ENCODE data around the gene NCKAP5.

Gene NCKAP5

DNA sequence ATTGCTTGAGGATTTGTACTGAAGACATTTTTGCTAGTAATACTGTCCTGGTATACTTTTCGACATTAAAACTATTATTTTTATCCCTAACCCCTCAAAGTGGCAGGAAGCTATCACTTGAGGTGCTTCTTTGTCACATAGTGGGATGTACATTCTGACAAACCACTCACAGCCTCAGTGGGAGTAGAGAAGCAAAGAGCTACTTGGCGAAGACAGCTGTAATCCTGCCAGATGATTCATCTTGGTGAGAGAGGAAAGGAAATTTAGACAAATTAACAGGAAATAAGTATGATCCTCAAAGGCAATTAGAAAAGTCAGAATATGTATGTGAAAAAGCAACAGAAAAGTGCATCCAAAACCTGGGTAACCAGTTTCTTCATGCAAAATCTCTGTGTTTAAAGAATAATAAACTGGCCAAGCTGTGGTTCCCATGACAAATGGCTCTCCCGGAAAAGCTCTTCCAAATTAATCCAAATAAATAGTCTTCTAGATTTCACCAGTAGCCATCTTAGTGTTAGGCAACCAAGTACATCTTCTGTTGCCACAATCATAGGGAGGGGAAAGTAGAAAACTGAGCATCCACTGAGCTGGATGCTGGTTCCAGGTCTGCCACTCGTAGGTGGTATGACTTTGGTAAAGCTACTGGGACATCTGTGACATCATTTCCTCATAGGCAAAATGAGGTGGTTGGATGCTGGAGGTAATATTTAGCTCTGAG is 590.3 kb downstream of the NCKAP5 start:
- no peak for DNase-seq
- Histone ChIP-seq H3K9me3 (ENCODE audit: insufficient read depth, low read length, severe bottlenecking) (no peaks in the 10 kb centered on the region), H3K27me3 (ENCODE audit: insufficient read depth, low read length, poor library complexity) (peaks cover 5% of the 10 kb centered on the region), H3K4me3 (ENCODE audit: low read depth in 1 of 2, low read length in 2 of 2) (no peak overlapping the region), H2AFZ (ENCODE audit: low read depth, low read length) (no peak overlapping the region), H3K4me1 (ENCODE audit: insufficient read depth, low read length) (no peaks in the 10 kb centered on the region), H3K4me2 (ENCODE audit: insufficient read depth, low read length) (no peak overlapping the region), H3K27ac (ENCODE audit: low read length) (no peak overlapping the region), H3K9ac (ENCODE audit: low read depth, low read length) (no peak overlapping the region), H4K20me1 (ENCODE audit: insufficient read depth, low read length) (no peaks in the 10 kb centered on the region), H3K79me2 (ENCODE audit: insufficient read depth, low read length) (no peaks in the 10 kb centered on the region), H3K36me3 (ENCODE audit: insufficient read depth, low read length) (no peaks in the 10 kb centered on the region)
- TF ChIP-seq EZH2 (IDR thresholded peaks at IDR 0.05; ENCODE audit: borderline replicate concordance, low read depth, low read length, severe bottlenecking) = no peak
- TF ChIP-seq, protein P1, sequence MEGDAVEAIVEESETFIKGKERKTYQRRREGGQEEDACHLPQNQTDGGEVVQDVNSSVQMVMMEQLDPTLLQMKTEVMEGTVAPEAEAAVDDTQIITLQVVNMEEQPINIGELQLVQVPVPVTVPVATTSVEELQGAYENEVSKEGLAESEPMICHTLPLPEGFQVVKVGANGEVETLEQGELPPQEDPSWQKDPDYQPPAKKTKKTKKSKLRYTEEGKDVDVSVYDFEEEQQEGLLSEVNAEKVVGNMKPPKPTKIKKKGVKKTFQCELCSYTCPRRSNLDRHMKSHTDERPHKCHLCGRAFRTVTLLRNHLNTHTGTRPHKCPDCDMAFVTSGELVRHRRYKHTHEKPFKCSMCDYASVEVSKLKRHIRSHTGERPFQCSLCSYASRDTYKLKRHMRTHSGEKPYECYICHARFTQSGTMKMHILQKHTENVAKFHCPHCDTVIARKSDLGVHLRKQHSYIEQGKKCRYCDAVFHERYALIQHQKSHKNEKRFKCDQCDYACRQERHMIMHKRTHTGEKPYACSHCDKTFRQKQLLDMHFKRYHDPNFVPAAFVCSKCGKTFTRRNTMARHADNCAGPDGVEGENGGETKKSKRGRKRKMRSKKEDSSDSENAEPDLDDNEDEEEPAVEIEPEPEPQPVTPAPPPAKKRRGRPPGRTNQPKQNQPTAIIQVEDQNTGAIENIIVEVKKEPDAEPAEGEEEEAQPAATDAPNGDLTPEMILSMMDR (IDR thresholded peaks at IDR 0.05; ENCODE audit: borderline replicate concordance, extremely low read depth, low read length, poor library complexity, severe bottlenecking) = no peak
- ATAC-seq (ENCODE audit: insufficient read depth, low read depth) = no peak

DNA sequence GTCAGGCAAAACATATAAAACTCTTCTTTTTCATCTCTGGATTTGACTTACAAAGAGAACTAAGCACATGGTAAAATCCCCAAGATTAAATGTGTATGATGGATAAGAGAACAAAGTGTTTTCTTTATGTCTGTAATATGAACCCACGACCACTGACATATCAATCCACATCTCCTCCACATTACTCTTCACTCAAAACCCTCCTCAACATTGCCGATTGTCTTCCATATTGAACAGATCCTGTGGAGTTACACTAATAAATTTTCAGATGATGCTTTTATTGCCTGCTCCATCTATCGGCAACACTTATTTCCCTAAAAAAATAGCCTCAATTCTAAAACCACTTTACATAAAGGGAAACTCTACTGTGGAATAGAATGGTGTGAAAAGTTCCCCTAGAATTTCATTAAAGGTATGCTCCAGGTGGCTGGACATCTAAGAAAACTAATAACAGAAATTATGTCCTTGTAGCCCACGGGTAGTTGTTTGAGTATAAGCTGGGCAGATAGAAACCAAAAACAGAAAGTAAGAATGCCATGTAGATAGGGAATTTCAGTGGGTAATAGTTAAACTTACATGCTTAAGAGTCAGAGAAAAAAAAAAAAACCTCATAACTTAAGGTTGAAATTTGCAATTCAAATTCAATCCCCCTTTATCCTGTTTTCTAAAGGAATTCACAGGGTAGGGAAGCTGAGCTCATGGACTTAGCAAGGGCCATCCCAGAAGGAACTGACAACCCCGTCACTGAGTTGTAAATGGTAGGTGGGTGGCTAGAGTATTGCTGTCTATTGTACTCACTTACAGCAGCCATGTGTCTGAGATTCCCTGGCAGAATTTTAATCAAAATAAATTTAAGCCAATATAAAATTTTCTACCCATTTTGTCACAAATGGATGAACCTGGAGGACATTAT is 592.8 kb downstream of the NCKAP5 start:
- Histone ChIP-seq H3K4me3 (ENCODE audit: low read depth in 1 of 2, low read length in 2 of 2) (no peak overlapping the region), H3K9me3 (ENCODE audit: insufficient read depth, low read length, severe bottlenecking) (no peaks in the 10 kb centered on the region), H4K20me1 (ENCODE audit: insufficient read depth, low read length) (no peaks in the 10 kb centered on the region), H3K27ac (ENCODE audit: low read length) (no peak overlapping the region), H3K9ac (ENCODE audit: low read depth, low read length) (no peak overlapping the region), H3K4me1 (ENCODE audit: insufficient read depth, low read length) (no peaks in the 10 kb centered on the region), H3K36me3 (ENCODE audit: insufficient read depth, low read length) (no peaks in the 10 kb centered on the region), H3K4me2 (ENCODE audit: insufficient read depth, low read length) (no peak overlapping the region), H3K79me2 (ENCODE audit: insufficient read depth, low read length) (no peaks in the 10 kb centered on the region), H3K27me3 (ENCODE audit: insufficient read depth, low read length, poor library complexity) (peaks cover 5% of the 10 kb centered on the region), H2AFZ (ENCODE audit: low read depth, low read length) (no peak overlapping the region)
- no peak for TF ChIP-seq EZH2 (IDR thresholded peaks at IDR 0.05; ENCODE audit: borderline replicate concordance, low read depth, low read length, severe bottlenecking)
- TF ChIP-seq, protein P1 (IDR thresholded peaks at IDR 0.05; ENCODE audit: borderline replicate concordance, extremely low read depth, low read length, poor library complexity, severe bottlenecking) = no peak
- ATAC-seq (ENCODE audit: insufficient read depth, low read depth) (no peak), DNase-seq (no peak)

DNA sequence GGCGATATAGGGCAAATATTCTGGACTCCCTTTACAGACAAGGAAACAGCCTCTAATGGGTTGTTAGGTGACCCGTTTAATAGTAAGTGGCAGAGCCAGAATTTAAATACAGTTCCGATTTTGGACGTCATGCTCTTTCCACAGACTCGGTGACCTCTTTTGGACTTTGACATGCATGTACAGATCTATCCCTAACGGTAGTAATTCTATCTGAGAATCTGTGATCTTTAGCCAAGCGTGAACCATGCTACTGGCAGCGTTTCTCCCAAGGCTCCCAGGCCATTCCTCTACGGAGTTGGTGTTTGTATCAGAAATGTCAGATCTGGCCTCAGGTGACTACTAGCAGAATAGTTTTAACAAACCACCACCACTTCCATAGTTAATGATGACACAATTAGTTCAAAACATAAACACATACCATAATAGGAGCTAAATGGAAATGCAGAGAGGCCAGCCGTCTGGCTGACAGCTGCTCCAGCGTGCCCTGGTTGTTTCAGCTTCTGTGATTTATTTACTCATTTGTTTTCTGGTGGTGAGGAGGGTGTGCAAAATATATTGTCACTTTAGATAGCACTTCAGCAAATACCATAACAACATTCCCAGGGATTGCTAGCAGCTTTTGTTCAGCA is 593.7 kb downstream of the NCKAP5 start:
- no peak overlapping the region for H2AFZ ChIP-seq (ENCODE audit: low read depth, low read length)
- H3K27me3 ChIP-seq (ENCODE audit: insufficient read depth, low read length, poor library complexity) = peaks cover 5% of the 10 kb centered on the region
- no peak overlapping the region for H3K9ac ChIP-seq (ENCODE audit: low read depth, low read length)
- H3K36me3 ChIP-seq (ENCODE audit: insufficient read depth, low read length) = no peaks in the 10 kb centered on the region
- no peaks in the 10 kb centered on the region for H3K4me1 ChIP-seq (ENCODE audit: insufficient read depth, low read length)
- TF ChIP-seq, protein P1 (IDR thresholded peaks at IDR 0.05; ENCODE audit: borderline replicate concordance, extremely low read depth, low read length, poor library complexity, severe bottlenecking) = no peak
- no peak for TF ChIP-seq EZH2 (IDR thresholded peaks at IDR 0.05; ENCODE audit: borderline replicate concordance, low read depth, low read length, severe bottlenecking)
- ATAC-seq (ENCODE audit: insufficient read depth, low read depth) = no peak
- no peak overlapping the region for H3K4me2 ChIP-seq (ENCODE audit: insufficient read depth, low read length)
- H3K4me3 ChIP-seq (ENCODE audit: low read depth in 1 of 2, low read length in 2 of 2) = no peak overlapping the region
- no peaks in the 10 kb centered on the region for H4K20me1 ChIP-seq (ENCODE audit: insufficient read depth, low read length)
- H3K9me3 ChIP-seq (ENCODE audit: insufficient read depth, low read length, severe bottlenecking) = no peaks in the 10 kb centered on the region
- H3K27ac ChIP-seq (ENCODE audit: low read length) = no peak overlapping the region
- no peaks in the 10 kb centered on the region for H3K79me2 ChIP-seq (ENCODE audit: insufficient read depth, low read length)
- DNase-seq = no peak

Measured in DND-41 (cell line).